Fibroblast of skin of left biceps (primary cell): ENCODE results near the gene BRIP1.

Experiments
- DNase-seq, 2 experiments: peaks; one replicate each; pipeline ENCODE4 v3.0.0-alpha.2; 2013; ENCODE audit warnings: low read depth in 2 of 2

BRIP1 gene

DNA sequence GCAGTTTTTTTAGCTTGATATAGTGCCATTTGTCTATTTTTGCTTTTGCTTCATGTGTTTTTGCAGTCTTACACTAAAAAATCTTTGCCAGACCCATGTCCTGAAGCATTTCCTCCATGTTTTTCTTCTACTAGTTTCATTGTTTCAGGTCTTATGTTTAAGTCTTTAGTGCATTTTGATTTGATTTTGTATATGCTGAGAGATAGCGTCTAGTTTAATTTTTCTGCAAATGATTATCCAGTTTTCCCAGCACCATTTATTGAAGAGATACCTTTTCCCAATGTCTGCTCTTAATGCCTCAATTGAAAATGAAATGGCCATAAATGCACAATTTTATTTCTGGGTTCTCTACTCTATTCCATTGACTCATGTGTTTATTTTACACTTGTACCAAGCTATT, 231.5 kb downstream of the BRIP1 start:
- DNase-seq = no peak
